ENCODE measurements around the gene EIF5A.

GRCh38 chr17:7295230-7296180 is 11.9 kb upstream of the EIF5A start:
- TF ChIP-seq CTCF (IDR thresholded peaks at IDR 0.05; ENCODE audit: low read depth, low read length, missing input control) (no peak), REST (IDR thresholded peaks at IDR 0.05) (no peak), ZBTB33 (IDR thresholded peaks at IDR 0.05) (no peak), GABPA (IDR thresholded peaks at IDR 0.05 in 1 of 2, conservative IDR thresholded peaks at IDR 0.05 in 1 of 2) (no peak), HNF4A (conservative IDR thresholded peaks at IDR 0.05) (no peak), EGR1 (IDR thresholded peaks at IDR 0.05; ENCODE audit: low read depth in 2 of 2) (no peak)
